ENCODE data around the gene DIRAS1.

The DIRAS1 gene

DNA sequence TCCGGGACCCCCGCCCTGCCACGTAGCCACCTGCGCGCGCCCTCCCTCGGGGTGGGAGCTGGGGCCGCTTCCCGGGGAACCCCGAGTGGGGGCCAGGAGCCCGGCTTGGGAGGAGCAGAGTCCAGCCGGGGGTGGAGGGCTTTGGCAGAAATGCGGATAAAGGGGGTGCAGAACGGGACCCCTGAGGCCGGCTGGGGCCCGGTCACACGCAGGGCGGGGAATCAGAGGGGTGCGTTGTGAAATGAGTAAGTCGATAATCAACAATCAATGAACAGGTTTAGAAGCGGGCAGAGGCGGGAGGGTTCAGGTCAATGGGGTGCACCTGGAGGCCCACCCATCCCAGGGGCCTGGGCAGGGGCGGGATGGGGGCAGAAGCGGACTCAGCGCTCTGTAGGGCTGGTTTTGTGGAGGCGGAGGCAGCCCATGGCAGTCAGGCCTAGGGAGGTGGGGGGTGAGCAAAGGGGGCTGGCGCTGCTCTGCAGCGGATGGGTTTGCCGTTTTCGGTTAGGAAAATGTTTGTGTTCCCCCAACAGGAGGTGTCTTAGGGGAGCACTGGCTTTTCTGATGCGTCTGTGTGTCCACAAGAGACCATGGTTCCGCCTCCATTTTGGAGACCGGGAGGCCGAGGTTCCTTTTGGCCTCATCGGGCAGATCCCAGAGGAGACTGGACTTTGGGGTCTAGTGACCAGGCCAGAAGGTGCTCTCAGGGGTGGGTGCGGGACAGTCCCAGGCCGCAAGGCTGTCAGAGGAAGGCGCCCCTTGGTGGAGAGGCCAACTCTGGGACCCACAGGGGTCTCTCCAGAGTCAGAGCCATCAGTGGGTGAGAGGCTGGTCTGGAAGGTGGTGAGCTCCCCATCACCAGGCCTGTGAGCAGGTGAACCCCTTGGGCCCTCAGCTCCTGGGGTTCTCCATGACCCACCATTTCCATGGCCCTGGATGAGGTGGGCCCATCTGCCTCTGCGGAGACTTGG is 683 bp upstream of the DIRAS1 start:
- no peak for DNase-seq (ENCODE audit: extremely low spot score)
- TF ChIP-seq CTBP1 (IDR thresholded peaks at IDR 0.05; ENCODE audit: borderline replicate concordance) (no peak), ARNT (IDR thresholded peaks at IDR 0.05) (no peak), BHLHE40 (IDR thresholded peaks at IDR 0.05; ENCODE audit: borderline replicate concordance) (no peak), FOXA1 (IDR thresholded peaks at IDR 0.05) (no peak), L3MBTL2 (conservative IDR thresholded peaks at IDR 0.05) (no peak), SP1 (IDR thresholded peaks at IDR 0.05) (no peak), LEF1 (IDR thresholded peaks at IDR 0.05; ENCODE audit: borderline replicate concordance) (no peak)
- TF ChIP-seq, protein P1, sequence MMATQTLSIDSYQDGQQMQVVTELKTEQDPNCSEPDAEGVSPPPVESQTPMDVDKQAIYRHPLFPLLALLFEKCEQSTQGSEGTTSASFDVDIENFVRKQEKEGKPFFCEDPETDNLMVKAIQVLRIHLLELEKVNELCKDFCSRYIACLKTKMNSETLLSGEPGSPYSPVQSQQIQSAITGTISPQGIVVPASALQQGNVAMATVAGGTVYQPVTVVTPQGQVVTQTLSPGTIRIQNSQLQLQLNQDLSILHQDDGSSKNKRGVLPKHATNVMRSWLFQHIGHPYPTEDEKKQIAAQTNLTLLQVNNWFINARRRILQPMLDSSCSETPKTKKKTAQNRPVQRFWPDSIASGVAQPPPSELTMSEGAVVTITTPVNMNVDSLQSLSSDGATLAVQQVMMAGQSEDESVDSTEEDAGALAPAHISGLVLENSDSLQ (IDR thresholded peaks at IDR 0.05) = no peak
- CTCF ChIA-PET = no interaction called here
- POLR2A ChIA-PET = interaction anchor here (0.9 kb wide), 1 partner anchor 63 kb away, joined by 3 read pairs; the partner anchor contains the start of gene THOP1

DNA sequence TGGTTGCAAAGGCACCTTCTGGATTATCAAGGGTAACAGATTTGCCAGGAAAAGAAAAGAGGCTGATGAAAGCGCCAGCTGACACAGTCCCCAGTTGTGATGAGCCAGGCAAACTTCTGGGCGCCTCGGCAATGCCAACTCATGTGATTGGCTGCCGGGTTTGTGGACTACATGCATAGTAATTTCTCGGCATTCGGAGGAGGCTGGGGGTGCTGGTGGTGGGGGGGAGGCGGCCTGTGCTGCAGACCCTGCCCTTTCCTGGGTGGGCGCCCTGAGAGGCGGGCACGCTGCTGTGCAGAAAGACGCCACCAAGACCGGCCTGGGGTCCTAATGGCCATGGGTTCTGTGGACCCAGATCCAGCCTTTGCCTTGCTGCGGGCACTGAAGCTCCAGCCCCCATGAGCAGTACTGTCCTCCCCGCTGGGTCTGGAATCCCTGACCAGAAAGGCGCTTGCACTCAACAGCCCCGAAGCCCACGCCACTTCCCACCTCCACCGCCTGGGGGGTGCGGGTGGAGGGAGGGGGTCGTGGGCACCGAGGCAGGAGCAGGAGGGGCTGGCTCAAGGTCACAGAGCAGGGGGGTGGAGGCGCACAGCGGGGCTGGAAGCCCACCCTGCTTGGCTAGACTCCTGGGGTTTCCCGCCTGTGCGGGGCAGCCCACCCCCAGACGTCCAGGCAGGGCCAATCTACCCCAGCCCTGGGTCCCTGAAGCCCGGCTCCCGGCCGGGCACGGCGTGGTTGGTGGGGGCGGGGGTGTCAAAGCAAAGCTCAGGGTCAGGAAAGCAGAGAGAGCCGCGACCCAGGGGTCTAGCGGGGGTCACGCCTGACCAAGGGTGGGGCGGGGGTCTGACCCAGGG is 1.0 kb downstream of the DIRAS1 start:
- no peak for DNase-seq (ENCODE audit: extremely low spot score)
- TF ChIP-seq FOXM1 (IDR thresholded peaks at IDR 0.05; ENCODE audit: borderline replicate concordance) = no peak
- no peak for TF ChIP-seq LEF1 (IDR thresholded peaks at IDR 0.05; ENCODE audit: borderline replicate concordance)
- no peak for TF ChIP-seq SP1 (IDR thresholded peaks at IDR 0.05)
- no peak for TF ChIP-seq TARDBP (IDR thresholded peaks at IDR 0.05)
- no peak for TF ChIP-seq ELF4 (IDR thresholded peaks at IDR 0.05)
- no peak for TF ChIP-seq HDGF (IDR thresholded peaks at IDR 0.05; ENCODE audit: borderline replicate concordance)
- no peak for TF ChIP-seq CTBP1 (IDR thresholded peaks at IDR 0.05; ENCODE audit: borderline replicate concordance)
- no peak for TF ChIP-seq L3MBTL2 (conservative IDR thresholded peaks at IDR 0.05)
- no peak for TF ChIP-seq ZNF384 (IDR thresholded peaks at IDR 0.05)
- no peak for TF ChIP-seq ARNT (IDR thresholded peaks at IDR 0.05)
- TF ChIP-seq FOXK2 (IDR thresholded peaks at IDR 0.05) = no peak
- ChIA-PET POLR2A (no interaction called here), CTCF (no interaction called here)

DNA sequence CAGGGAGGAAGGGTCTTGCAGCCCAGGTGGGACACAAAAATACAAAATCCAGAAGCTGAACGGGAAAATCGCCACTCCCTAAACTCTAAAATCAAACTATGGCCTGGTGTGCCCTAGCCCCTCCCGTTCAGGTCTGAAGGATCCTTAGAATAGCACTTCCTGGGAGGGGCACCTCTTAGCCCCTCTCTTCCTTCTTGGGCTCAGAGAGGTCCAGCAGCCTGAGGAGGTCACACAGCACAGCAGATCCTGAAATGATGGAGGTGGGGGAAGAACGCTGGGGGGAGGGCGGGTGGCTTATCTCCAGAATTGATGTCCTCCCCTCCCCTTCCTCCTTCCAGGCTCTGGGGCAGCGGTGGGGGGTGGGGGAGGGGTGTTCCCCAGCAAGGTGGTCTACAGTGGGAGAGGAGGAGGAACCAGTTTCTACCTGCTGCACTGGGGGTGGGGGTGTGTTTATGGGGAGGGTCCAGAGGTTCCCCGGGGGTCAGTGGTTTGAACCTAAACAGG is 1.9 kb downstream of the DIRAS1 start:
- TF ChIP-seq NFRKB (IDR thresholded peaks at IDR 0.05) (no peak), FOXA1 (IDR thresholded peaks at IDR 0.05) (no peak), FOXM1 (IDR thresholded peaks at IDR 0.05; ENCODE audit: borderline replicate concordance) (no peak), ELF4 (IDR thresholded peaks at IDR 0.05) (no peak), L3MBTL2 (conservative IDR thresholded peaks at IDR 0.05) (no peak), SP1 (IDR thresholded peaks at IDR 0.05) (no peak), CTBP1 (IDR thresholded peaks at IDR 0.05; ENCODE audit: borderline replicate concordance) (no peak), ZNF384 (IDR thresholded peaks at IDR 0.05) (no peak), TARDBP (IDR thresholded peaks at IDR 0.05) (no peak), HDGF (IDR thresholded peaks at IDR 0.05; ENCODE audit: borderline replicate concordance) (no peak), SUZ12 (IDR thresholded peaks at IDR 0.05) (no peak), BHLHE40 (IDR thresholded peaks at IDR 0.05; ENCODE audit: borderline replicate concordance) (no peak), LEF1 (IDR thresholded peaks at IDR 0.05; ENCODE audit: borderline replicate concordance) (no peak), ARNT (IDR thresholded peaks at IDR 0.05) (no peak), FOXK2 (IDR thresholded peaks at IDR 0.05) (no peak)
- TF ChIP-seq, protein P1 (IDR thresholded peaks at IDR 0.05) = no peak
- POLR2A ChIA-PET = no interaction called here
- no peak for DNase-seq (ENCODE audit: extremely low spot score)
- CTCF ChIA-PET = no interaction called here

DNA sequence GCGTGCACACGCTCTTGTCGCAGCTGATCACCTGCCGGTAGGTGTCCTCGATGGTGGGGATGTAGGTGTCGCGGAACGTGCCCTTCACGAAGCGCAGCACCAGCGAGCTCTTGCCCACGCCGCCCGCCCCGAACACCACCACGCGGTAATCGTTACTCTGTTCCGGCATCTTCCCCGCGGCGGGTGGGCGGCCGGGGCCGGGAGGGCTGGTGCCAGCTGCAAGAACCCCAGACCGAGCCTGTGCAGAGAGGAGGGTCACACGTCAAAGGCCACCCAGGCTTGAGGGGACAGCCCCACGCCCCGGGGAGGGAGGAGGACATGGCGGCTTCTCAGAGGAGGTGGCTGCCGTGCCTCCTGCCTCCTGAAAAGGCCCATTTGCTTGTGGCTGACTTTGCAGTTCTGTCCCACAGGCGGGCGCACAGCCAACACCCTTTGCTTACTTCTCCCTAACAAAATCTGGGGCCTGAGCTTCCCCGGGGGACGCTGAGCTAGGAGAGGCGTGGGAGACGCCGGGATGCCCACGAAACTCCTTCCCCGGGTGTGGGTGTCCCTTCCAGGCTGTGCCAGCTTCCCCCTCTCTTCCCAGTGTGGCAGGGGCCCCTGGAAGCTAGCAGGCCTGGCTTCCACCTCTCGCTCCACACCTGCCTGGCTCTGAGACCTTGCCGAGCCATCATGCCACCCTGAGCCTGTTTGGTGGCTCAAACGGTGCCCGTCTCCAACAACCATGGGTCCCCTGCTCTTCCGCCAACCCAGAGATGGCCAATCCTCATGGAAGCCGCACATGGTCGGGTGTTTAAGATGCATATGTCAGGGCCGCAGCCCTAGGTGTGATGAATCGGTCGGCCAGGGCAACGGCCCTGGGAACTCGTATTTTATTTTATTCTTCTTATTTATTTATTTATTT is 3.3 kb downstream of the DIRAS1 start:
- CTCF ChIA-PET = no interaction called here
- POLR2A ChIA-PET = interaction anchor here (1.0 to 1.5 kb wide), 2 partner anchors 16 to 66 kb away, joined by 3 to 4 read pairs; partner anchors contain the start of gene GNG7
- no peak for TF ChIP-seq ELF4 (IDR thresholded peaks at IDR 0.05)
- no peak for DNase-seq (ENCODE audit: extremely low spot score)

DNA sequence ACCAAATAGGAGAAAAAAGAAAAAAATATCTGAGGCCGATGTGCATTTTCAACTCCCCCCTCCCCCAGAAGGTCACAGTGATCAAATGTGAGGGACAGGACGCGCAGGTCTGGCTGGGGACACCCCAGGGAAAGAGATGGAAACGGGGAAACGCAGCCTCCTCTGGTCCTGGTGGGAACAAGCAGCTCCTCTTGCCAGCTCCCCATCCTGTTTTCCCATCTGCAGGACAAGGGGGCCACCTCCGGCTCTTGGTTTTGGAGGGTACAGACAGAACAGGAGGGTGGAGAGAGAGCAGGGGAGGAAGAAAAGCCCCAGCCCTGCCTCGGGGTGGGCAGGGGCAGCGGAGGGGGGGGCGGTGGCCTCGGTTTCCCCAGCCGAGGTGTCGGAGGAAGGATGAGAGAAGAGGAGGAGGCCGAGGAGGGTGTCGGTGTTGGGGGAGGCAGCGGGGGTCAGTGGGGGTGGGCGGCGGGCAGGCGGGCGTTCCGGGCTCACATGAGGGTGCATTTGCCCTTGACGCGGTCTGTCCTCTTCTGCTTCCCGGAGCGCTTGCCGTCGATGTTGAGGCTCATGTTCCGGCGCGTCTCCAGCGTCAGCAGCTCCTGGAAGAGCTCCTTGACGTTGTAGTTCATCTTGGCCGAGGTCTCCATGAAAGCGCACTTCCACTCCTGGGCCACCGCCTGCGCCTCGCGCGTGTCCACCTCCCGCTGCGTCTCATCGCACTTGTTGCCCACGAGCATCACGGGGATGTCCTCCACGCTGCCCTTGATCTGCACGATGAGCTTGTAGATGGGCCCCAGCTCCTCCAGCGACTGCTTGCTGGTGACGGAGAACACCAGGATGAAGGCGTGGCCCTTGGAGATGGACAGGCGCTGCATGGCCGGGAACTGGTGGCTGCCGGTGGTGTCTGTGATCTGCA is 4.2 kb downstream of the DIRAS1 start:
- ChIA-PET CTCF (no interaction called here), POLR2A (interaction anchor here (1.0 to 1.5 kb wide), 2 partner anchors 15 to 66 kb away, joined by 3 to 4 read pairs; partner anchors contain the start of gene GNG7)
- no peak for DNase-seq (ENCODE audit: extremely low spot score)
- no peak for TF ChIP-seq ELF4 (IDR thresholded peaks at IDR 0.05)
- TF ChIP-seq CTBP1 (IDR thresholded peaks at IDR 0.05; ENCODE audit: borderline replicate concordance) = no peak
- no peak for TF ChIP-seq SP1 (IDR thresholded peaks at IDR 0.05)
- TF ChIP-seq FOXK2 (IDR thresholded peaks at IDR 0.05) = no peak
- no peak for TF ChIP-seq FOXA1 (IDR thresholded peaks at IDR 0.05)
- TF ChIP-seq BHLHE40 (IDR thresholded peaks at IDR 0.05; ENCODE audit: borderline replicate concordance) = no peak
- no peak for TF ChIP-seq LEF1 (IDR thresholded peaks at IDR 0.05; ENCODE audit: borderline replicate concordance)
- TF ChIP-seq ZNF384 (IDR thresholded peaks at IDR 0.05) = no peak
- TF ChIP-seq HDGF (IDR thresholded peaks at IDR 0.05; ENCODE audit: borderline replicate concordance) = no peak
- TF ChIP-seq SUZ12 (IDR thresholded peaks at IDR 0.05) = no peak
- TF ChIP-seq TARDBP (IDR thresholded peaks at IDR 0.05) = no peak
- TF ChIP-seq FOXM1 (IDR thresholded peaks at IDR 0.05; ENCODE audit: borderline replicate concordance) = no peak
- TF ChIP-seq, protein P1 (IDR thresholded peaks at IDR 0.05) = no peak
- TF ChIP-seq NFRKB (IDR thresholded peaks at IDR 0.05) = no peak
- TF ChIP-seq ARNT (IDR thresholded peaks at IDR 0.05) = no peak
- TF ChIP-seq L3MBTL2 (conservative IDR thresholded peaks at IDR 0.05) = no peak
